Fibroblast of mammary gland (primary cell): ENCODE results near the gene MAPK8.

Experiments
- DNase-seq: peaks from one replicate; pipeline ENCODE4 v3.0.0-alpha.2; 2010; ENCODE audit warnings: low read depth
- H3K4me3 ChIP-seq: 2 replicates; pipeline ENCODE4 v1.5.1; 2011; ENCODE audit warnings: low read depth, mild to moderate bottlenecking, low read length, moderate library complexity; ENCODE audit not compliant: control insufficient read depth
- TF ChIP-seq, protein P1 (sequence below): conservative IDR thresholded peaks from 2 replicates; pipeline ENCODE4 v1.5.1; 2011; ENCODE audit warnings: low read depth, low read length, inconsistent platforms; ENCODE audit not compliant: control insufficient read depth, insufficient read depth

Gene MAPK8

DNA sequence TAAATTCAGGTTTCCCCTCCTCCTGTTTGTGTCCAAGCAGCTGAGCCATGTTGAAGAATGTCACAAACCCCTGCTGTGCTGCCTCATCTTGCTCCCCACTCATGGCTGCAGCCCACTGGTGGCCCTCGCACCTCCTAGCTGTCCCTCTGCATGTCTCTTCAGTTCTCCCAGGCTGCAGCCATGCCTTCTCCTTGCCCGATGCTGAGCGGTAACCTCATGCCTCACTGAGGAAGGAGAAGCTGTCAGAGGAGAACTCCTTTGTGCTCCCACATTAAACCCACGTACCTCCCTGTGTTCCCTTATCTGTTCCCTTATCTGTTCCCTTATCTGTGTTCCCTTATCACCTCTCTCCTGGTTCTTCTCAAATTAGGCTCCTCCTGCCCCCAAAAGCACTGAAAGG lies 21.7 kb upstream of the MAPK8 start:
- no peak overlapping the region for H3K4me3 ChIP-seq
- TF ChIP-seq, protein P1, sequence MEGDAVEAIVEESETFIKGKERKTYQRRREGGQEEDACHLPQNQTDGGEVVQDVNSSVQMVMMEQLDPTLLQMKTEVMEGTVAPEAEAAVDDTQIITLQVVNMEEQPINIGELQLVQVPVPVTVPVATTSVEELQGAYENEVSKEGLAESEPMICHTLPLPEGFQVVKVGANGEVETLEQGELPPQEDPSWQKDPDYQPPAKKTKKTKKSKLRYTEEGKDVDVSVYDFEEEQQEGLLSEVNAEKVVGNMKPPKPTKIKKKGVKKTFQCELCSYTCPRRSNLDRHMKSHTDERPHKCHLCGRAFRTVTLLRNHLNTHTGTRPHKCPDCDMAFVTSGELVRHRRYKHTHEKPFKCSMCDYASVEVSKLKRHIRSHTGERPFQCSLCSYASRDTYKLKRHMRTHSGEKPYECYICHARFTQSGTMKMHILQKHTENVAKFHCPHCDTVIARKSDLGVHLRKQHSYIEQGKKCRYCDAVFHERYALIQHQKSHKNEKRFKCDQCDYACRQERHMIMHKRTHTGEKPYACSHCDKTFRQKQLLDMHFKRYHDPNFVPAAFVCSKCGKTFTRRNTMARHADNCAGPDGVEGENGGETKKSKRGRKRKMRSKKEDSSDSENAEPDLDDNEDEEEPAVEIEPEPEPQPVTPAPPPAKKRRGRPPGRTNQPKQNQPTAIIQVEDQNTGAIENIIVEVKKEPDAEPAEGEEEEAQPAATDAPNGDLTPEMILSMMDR = no peak
- no peak for DNase-seq

DNA sequence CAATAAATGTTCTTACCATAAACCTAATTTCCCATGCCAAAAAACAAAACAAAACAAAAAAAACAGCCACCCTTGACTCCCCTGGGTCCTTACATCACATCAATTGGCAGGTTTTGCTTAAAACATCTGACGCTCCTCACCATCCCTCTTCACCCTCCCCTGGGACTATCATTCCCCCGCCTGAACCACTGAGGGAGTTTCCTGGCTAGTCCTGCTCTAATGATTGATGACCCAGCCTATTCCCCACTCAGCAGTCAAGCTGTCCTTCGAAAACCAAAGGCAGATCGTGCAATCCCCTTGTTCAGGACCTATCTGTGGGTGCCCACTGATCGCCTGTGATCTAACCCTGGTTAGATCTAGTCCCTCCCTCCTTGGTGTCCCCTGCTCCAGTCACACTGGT lies 20.8 kb upstream of the MAPK8 start:
- peak; percentile 40 for DNase-seq
- TF ChIP-seq, protein P1 = no peak
- H3K4me3 ChIP-seq = no peak overlapping the region

DNA sequence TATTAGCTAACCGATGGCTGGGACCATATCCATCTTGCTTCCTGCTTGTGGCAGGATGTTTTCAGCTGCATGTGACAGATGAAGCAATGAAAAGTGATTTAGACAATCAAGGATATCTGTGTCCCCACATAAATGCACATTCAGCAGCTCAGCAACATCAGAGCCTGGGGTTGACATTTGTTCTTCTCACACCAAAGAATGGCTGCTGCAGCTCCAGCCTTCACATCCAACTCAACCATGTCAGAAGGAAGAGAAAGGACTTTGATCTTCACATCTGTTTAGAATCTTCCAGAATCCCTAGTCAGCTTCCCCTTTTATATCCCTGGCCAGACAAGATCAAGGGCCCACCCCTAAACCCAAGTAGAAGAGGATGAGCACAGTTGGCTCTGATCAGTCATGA lies 20.1 kb upstream of the MAPK8 start:
- TF ChIP-seq, protein P1 = no peak
- DNase-seq = no peak
- no peak overlapping the region for H3K4me3 ChIP-seq

- H3K4me3 ChIP-seq = no peak overlapping the region
- TF ChIP-seq, protein P1 = no peak
- no peak for DNase-seq
These were observed 18.8 kb upstream of the MAPK8 start for GRCh38 chr10:48287417-48288391.

- H3K4me3 ChIP-seq = no peak overlapping the region
- TF ChIP-seq, protein P1 = no peak
- peak; percentile 26 for DNase-seq
These were observed 17.8 kb upstream of the MAPK8 start for GRCh38 chr10:48288661-48289060.

DNA sequence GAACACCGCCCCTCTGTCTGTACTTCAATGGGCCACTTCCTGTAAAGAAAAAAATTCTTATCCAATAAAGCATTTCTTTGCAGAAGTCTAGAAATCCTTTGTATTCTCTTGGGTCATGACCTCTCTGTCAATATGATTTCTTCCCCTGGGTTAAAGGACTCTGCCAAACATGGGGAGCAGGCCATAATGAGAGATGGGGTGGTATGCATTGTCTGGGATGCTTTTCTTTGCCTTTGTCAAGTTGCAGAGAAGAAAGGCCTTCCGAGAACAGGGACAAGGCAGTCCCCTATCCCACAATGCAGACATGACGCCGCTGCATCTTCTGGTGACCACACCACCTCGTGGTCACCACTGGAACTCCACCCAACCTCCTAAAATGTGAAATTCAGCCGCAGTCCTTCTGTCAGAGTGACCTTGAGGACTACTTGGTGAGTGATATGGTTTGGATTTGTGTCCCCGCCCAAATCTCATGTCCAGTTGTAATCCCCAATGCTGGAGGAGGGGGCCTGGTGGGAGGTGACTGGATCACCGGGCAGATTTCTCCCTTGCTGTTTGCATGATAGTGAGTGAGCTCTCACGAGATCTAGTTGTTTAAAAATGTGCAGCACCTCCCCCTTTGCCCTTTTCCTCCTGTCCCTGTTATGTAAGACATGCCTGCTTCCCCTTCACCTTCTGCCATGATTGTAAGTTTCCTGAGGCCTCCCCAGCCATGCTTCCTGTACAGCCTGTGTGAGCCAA lies 16.8 kb upstream of the MAPK8 start:
- TF ChIP-seq, protein P1 = peak; percentile 73
- H3K4me3 ChIP-seq = no peak overlapping the region
- DNase-seq = peak; percentile 44
